NCI-H2029 treated with DMSO at 0.1 percent for 48 hours (cell line): ENCODE data around the gene MGLL.
"Not testable (repeated sequence)": the region's sequence is repeated elsewhere in the genome, so short reads cannot be mapped to it uniquely, and the experiment has no call there.

Experiments
- DNase-seq: peaks from one replicate; lab custom pipeline; 2025; lab: John Stamatoyannopoulos, UW

Gene MGLL

DNA sequence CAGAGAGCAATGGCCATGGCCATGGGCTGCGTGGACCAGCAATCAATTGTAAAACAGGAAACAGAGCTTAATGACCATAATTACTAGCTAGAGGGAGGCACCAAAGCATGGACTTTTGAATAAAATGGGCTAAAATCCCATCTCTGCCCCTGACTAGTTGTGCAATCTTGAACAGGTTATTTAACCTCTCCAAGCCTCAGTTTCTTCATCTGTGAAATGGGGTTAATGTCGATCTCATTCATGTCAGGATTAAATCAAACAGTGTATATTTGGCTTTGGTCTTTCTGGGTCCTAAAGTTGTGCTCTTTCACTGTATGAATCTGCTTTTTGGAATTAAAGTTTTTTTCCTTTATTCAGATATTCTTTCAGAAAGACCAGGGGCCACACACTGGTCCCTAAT, 113.5 kb downstream of the MGLL start:
- DNase-seq = no peak

DNA sequence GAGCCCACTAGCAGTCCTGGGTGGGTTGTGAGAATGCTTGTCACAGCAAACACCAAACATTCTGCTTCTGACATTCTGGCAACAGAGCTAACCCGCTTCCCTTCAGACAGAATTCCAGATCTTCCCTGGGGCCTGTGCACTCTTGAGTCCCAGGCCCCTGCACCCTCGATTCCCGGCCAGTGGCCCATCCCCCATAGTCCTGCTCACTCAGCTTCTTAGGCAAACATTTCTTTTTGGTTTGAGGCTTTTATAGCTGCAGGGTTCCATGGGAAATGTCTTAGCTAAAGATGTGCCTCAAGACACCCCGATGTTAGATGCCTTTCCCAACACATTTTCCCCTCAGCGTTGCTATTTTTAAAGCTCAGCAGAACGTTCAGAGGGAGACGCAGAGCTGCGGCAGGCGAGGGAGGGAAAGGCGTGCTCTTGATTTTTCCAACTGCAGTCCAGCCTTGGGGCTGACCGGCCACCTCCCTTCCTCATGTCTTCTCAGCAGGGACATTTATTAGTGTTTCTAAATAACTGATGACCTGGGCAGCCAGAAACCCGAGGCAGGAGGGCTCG, 114.4 kb downstream of the MGLL start:
- no peak for DNase-seq

DNA sequence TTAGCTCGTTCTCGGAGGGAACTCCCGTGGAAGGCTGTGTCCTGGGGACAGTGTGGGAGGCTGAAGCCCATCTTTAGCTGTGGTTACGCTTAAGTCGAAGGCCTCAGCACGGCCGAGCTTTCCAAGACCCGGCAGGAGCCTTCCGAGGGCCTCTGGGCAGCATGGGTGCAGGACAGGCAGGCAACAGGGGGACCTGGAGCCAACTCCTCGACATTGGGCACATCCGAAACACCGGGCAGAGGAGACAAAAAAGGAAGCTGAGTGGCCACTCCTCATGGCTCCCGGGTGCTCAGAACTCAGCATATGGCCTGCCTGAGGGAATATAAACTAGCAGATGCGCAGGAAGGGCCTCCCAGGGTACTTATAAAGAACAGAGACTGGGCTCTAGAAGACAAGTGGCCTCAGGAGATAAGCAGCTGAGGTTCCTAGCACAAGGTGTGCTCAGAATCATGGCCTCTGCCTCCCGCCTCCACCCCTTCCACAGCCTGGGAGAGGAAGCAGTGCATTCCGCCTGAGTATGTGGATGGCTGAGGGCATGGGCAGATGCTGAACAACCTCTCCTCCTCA, 115.4 kb downstream of the MGLL start:
- DNase-seq = no peak

DNA sequence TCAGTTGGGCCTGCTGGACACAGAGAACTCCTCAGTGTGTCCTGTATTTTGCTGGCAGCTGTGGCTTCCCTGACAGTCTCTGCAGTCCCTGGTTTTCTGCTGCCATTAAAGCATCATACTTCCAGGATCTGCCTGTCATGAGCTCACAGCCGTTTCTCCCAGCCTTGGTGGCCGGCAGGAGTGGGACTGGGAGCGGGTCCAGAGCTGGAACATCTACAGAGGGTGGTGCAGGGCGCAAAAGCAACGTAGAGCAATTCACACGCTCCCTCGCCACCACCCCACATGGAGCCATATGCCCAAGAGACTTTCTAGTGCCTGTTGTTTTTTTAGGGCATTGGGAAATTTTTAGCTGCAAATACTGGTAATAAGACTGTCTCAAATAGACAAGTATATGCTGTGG, 116.0 kb downstream of the MGLL start:
- no peak for DNase-seq

DNA sequence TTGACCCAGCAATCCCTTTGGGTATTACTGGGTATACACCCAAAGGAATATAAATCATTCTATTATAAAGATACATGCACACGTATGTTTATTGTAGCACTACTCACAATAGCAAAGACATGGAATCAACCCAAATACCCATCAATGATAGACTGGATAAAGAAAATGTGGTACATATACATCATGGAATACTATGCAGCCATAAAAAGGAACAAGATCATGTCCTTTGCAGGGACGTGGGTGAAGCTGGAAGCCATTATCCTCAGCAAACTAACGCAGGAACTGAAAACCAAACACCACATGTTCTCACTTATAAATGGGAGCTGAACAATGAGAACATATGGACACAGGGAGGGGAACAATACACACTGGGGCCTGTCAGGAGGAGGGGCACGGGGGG, 117.5 kb downstream of the MGLL start:
- DNase-seq = not testable (repeated sequence)

DNA sequence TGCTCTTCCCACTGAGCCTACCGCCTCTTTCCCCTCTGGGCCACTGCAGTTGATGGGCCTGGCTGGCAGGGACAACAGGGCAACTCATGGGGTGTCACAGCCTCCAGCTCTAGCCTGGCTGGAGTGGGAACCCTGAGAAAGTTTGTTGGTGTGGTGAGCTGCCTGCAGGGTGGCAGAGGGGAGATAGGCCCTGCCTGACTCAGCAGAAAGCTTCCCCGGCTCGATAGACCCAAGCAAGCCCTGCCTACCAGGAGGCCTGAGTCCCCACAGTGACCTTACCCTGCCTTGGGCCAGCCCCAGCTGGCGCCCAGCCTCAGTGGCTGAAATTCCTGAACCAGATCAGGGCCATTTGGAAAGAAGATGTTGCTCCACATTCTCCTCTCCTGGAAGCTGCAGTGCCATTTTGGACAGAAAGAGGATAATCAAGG, 120.2 kb downstream of the MGLL start:
- DNase-seq = no peak

DNA sequence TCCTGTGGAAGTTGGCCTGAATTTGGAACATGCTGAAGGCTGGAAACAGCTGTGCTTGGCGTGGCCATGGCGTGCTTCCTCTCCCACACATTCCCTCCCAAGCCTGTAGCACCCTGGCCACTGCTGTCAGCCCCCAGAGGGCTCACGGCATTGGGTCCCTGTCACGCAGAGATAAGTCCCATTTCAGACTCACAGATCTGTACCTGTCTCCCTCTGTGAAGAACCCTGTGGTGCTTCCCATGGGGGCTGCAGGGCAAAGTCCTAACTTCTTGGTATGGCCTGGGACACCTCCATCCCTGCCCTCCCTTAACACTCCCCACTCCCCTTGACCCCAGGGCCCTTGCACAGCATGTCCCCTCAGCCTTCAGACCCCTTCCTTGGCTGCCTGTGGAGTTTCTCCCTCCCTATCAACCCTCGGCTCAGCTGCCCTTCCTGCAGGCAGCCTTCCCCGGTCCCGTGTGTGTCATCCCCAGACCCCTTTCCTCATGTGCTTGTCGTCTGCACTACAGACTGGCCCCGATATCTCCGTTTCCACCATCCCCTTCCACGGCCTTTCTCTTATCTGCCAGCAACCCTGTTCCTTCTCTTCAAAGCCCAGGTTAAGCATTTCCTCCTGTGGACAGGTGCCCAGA, 120.9 kb downstream of the MGLL start:
- no peak for DNase-seq

DNA sequence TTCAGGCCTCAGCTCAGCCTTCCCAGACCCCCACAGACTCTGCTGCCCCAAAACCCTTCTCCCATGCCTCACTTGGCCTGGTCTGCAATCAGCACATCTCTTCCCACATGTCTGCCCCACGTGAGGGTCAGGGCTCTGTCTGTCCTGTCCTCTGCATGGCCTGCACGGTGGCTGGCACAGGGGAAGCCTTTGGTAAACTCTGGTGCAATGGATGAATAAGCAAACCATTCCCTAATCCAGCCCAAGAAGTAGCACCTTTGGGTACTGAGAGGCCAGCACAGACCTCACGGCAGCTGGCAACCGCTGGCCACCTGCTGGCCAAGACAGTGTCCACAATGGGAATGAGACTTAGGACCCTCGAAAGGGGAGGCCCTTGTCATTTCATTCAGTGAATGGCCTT, 121.9 kb downstream of the MGLL start:
- no peak for DNase-seq

DNA sequence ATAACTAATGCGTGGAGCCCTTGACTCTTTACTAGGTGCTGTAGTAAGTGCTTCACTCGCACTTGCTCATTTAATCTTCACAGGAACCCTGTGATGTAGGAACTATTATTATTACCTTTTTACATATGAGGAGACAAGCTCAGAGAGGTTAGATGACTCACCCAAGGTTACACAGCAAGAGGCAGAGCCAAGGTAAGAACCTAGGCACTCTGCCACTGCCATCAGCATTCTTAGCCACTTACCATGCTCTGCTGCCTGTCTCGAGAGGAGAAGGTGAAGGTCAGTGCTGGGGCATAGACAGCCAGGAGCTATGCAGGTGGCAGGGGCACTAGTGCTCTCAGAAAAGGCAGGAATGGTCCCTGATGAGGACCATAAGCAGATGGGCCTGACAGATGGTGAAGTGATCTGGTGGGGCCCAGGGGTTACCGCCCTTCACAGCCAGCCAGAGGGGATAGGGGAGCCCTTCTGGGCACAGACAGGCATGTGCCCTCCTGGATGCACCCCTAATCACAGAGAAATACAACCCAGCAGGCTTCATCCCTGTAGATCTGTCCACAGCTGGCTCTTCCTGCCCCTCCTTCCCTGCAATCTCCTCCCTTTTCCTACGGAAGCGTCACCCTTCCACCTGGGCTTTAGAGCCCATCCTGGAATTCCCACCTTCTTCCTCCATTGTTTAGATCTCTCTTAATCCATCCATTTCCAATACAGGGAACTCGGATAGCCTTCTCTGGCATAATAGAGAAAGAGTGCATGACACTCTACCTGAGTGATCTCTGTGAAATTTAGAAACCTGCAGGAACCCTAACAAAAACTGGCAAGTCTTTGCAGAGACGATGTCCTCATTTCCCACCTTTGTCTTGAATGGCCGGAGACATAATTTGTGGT, 122.7 kb downstream of the MGLL start:
- DNase-seq = no peak

DNA sequence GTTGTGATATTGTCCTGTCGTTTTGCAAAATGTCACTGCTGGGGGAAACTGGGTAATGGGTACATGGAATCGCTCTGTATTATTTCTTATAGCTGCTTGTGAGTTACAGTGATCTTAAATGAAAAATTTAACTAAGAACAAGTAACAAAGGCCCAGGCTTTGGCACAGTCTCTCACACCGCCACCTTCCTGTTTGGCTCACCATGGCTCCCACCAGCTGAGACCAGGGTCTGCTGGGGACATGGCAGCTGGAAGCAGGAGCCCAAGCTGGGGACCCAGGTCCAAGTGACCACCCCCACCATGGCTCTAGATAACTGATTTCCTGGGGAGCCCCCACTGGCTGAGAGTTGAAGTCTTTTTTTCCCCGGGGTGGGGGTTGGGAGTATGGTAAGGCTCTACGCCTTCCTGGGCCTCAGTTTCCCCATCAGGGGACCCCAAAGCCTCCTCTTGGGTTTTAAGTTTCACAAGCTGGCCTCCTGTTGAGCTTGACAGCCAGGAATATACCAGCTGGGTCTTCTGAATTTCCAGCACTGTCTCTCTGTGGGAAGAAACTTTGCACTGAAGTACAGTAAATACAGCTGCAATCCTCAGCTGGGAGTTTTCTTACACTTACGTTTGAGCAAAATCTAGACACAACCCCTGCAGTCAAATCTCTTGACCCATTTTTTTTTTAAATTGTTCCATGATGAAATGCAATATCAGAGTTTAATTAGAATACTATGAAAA, 123.5 kb downstream of the MGLL start:
- DNase-seq = no peak

DNA sequence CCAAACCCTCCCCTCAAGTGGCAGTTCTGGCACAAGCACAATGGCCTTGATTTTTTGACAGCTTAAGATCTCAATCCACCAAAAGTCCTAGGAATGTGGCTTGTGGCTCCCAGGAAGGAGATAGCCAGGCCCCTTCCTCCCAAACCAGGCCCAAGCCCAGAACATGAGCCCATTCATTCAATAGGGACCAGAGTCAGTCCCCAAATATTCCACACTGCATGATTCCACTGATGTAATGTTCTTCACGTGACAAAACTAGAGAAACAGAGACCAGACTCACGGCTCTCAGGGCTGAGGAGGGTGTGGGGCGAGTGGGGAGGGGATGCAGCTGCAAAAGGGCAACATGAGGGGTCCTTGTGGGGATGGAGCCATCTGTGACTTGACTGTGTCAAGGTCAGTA, 124.0 kb downstream of the MGLL start:
- DNase-seq = no peak

DNA sequence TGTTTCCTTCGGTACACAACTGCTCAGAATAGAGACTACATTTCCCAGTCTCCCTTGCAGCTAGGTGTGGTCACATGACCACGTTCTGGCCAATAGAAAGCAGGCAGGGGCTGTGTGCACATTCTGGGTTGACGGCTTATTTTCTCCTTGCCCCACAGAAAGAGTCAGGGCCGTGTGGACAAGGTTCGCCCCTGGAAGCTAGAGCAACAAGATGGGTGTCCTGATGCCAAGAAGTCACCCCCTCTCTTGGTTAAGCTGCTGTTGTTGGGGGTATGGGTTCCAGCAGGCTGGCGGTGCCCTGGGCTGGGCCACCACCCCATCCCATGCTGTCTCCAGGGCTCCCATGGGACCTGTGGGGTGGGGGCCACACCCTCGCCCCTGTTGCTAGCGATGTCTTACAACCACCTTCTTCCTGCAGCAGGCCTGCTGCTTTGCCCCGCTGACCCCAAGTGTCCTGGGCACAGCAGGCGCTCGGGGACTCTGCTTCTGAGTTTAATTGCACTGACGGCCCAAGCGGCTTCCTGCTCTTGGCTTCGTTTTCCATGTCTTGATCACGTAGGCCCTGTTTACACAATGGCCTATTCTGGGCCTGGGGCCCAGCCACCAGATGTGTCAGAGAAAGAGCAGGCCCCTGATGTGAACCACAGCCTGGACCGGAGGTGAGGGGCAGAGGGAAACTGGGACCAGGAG, 124.6 kb downstream of the MGLL start:
- DNase-seq = peak; percentile 92

DNA sequence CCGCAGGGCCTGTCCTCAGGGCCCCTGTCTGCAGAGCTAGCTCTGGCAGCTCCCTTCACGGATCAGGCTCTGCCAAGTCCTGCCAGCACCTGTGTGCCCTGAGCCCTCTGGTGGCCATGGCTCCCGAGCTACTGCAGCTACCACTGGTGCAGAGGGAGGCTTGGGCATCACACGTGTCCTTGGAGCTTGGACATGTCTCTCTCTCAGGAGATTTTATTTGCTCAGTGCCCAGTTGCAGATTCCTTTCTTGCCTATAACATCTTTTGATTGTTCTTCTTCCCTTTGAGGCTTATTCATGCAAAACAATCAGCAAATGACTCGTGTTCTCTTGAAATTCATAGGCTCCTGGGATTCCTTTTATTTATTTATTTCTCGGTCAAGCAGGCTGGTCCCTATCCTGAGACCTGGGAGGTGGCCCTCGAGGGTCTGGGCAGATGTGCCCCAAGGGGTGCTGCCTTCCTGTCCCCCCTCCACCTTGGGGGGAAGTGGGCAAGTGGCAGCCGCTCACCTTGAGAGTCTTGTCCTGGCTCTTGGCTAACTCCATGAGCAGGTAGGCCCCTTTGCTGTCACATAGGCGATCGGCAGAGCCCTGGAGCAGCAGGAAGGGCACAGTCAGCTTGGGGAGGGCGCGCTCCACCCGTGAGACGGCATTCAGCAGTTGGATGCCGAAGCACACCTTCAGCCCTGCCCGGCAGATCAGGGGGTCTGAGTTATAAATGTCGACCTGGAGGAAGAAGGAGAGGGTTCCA, 127.7 kb downstream of the MGLL start:
- DNase-seq = peak; percentile 67

DNA sequence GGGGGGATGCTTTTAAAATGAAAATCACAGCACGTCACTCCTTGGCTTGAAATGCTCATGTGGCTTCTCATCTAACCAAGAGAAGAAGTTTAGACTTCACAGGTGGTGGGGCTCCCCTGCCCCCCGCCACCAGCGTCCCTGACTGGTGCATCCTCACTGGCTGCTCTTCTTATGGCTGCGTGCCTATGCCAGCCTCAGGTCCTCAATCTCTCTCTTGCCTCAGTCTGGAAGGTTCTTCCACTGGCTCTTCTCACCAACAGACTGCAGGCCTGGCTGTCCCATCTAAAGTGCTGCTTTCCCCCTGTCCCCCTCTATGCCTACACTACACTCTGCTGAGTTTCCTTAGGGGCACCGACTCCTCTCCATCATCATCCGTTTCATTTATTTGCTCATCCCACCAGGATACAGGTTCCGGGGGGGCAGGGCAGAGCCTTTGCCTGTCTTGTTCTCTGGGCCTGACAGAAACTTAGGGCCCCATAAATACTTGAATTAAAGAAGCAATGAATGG, 128.9 kb downstream of the MGLL start:
- DNase-seq = no peak

DNA sequence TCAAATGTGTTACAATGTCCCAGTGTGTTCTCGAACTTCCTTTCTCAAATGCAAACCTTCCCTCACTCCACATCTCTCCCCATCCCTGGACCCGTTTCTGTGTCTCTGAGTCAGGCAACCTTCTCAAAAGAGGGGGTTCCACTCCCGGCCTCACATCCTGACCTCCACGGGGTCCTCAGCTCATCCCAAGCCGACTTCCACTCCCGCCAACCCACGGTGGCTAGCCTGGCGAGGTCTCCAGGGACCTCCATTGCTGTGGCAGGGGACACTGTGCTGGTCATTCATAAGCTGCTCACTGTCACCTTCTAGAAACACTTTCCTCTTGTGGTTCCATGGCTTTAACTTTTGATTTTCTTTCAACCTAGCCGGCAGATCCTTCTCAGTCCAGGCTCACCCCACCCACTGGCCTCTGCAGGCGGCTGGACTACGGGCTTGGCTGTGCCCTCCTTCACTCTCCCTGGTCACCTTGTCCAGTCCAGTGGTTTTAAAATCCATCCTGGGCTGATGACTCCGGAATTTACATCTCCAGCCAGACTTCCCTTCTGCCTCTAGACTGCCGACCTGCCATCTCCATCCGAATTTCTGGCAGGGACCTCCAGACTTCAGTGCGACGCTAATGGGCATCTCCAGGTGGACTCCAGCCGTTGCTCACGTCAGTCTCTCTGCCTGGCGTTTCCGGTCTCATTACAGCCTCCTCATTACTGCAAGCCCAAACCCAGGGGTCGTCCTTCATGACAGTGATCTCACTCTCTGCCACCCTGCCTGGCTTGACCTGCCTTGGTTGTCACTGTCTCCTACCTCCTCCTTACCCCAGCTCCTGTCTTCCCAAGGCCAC, 129.6 kb downstream of the MGLL start:
- no peak for DNase-seq

DNA sequence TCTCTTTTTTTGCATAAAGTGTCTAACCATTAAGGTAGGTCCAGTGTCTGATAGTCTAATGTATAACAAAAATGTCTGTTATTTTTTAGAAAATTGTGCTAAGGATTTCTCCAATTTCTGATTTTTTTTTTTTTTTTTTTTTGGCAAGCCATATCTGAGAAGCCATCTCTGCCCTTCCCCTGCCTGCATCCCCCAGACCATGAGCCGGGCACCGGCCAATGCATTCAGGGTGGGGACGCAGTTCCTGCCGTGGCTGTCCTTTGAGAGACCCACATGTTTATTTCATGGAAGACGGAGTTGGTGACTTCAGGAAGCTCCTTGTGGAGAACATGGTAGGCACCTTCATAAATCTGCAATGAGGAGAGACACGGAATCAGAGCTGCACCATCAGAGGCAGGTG, 130.3 kb downstream of the MGLL start:
- DNase-seq = no peak

DNA sequence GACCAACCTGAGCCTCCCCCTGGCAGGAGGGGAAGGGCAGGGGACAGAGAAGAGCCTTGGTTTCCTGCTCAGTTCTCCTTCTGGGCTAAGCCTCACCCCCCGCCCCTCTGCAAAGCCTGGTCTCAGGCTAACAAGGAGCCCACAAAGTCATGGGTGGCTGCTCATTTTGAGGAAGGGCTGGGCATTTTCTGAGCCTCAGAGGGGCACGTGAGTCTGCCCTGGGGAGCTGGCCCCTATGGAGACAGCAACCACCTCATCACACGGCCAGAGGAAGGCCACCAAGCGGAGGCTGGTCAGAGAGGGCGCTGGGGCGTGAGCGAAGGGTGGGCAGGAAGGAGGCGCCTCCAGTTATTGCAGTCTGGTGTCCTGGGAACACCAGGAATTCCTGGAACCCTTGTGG, 130.8 kb downstream of the MGLL start:
- no peak for DNase-seq

DNA sequence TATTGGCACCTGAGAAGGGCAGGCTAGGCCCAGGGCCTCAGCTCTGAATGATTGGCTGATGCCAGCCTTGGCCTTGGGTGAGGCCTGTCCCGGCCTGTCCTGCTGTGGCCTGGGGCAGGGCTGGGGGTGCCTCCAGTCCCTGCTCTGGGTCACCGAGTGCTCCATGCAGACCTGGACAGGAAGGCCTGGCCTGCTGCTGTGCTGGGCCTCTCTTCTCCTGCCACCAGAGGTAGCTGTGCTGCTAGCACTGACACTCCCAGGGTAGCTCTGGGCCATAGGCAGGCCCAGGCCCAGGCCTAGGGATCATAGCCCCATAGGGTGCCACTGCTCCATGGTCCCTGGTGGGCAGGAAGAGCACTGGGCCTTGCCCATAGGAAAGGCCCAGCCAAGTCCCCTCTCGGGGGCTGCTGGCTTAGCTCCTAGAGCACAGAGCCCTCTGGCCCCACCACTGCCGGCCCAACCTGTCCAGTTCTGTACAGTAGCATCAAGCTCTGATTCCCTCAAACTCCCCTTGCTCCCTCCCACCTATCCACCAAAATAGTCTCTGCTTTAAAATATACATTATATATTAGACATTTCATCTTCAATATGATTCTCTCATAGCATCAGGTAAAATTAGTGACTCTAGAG, 131.4 kb downstream of the MGLL start:
- no peak for DNase-seq

DNA sequence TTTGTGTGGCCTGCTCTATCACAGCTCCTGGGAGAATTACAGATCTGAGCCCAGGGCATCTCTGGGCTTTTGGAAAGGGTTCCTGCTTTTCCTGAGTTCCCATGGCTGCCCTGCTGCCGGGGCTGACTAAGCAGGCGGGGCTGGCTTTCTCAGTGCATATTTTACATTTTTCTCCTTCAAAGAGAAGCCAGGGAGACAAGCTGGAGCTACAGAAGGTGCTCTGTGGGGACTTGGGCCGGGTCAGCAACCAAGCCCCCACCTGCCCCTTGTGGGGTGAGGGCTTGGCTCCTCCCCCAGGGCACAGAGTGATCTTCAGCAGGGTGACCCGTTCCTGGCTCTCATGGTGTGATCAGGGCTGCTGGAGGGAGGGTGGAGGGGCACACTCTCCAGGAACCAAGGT, 132.2 kb downstream of the MGLL start:
- no peak for DNase-seq
